Gastroesophageal sphincter (tissue), 3 donors: ENCODE data around the gene PDE4B.

Experiments
- EP300 ChIP-seq: sonication (generic); formaldehyde crosslinking; IDR thresholded peaks from one replicate; pipeline ENCODE4 v1.6.1; 2017; ENCODE audit warnings: antibody characterized with exemption, mild to moderate bottlenecking
- POLR2A ChIP-seq, 2 donors: fragments of 450-650 bp; IDR thresholded peaks; one replicate each; pipeline ENCODE4 v1.6.1; 2017; ENCODE audit warnings: antibody characterized with exemption in 2 of 2, mild to moderate bottlenecking in 2 of 2, moderate library complexity in 1 of 2
- POLR2AphosphoS5 ChIP-seq: sonication (generic); formaldehyde crosslinking; IDR thresholded peaks from one replicate; pipeline ENCODE4 v1.6.1; 2017; ENCODE audit warnings: antibody characterized with exemption
- TF ChIP-seq, protein P1 (sequence below), 4 experiments: fragments of 200-600 bp in 2 of 4; fragments of 450-650 bp in 2 of 4; sonication (generic) in 1 of 4; IDR thresholded peaks; one replicate each; pipeline ENCODE4 v1.5.1; 2017 to 2019; ENCODE audit warnings: antibody characterized with exemption in 4 of 4, mild to moderate bottlenecking in 2 of 4, moderate library complexity in 2 of 4

DNA sequence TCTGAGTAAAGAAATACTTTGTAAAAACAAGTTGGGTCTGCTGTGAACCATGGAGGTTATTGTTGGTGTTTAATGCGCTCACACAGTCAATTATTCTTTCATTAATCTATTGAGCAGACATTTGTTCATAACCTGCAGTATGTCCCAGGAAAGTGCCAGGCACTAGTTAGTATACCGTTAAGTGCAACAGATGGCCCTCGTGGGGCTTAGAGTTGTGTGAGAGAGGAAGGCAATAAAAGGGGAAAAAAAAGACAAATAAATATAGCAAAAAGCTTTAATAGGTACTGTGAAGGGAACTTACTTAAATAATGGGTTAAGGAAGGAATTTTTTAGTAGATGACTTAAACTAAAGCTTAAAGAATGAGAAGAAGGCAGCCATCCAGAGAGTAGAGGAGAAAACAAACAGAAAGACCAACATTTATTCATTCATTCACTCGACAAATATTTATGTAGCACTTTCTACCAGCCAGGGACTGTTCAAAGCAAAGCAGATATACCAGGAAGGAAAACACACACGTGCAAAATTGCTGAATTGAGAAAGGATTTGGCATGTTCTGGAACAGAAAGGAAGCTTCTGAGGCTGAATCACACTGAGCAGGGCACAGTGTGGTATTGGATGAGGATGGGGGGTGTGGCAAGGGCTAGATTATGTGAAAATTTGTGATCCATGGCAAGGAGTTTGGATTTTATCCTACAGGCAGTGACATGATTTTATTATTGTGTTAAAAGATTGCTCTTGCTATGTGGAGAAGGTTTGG, 445.2 kb downstream of the PDE4B start:
- TF ChIP-seq POLR2A (IDR thresholded peaks at IDR 0.05) (no peak), EP300 (no peak), POLR2AphosphoS5 (no peak)
- TF ChIP-seq, protein P1, sequence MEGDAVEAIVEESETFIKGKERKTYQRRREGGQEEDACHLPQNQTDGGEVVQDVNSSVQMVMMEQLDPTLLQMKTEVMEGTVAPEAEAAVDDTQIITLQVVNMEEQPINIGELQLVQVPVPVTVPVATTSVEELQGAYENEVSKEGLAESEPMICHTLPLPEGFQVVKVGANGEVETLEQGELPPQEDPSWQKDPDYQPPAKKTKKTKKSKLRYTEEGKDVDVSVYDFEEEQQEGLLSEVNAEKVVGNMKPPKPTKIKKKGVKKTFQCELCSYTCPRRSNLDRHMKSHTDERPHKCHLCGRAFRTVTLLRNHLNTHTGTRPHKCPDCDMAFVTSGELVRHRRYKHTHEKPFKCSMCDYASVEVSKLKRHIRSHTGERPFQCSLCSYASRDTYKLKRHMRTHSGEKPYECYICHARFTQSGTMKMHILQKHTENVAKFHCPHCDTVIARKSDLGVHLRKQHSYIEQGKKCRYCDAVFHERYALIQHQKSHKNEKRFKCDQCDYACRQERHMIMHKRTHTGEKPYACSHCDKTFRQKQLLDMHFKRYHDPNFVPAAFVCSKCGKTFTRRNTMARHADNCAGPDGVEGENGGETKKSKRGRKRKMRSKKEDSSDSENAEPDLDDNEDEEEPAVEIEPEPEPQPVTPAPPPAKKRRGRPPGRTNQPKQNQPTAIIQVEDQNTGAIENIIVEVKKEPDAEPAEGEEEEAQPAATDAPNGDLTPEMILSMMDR (IDR thresholded peaks at IDR 0.05) = no peak
